OCI-LY1 (cell line): Measurements from ENCODE around the gene IL17RE.
"Not testable (repeated sequence)": the region's sequence is repeated elsewhere in the genome, so short reads cannot be mapped to it uniquely, and the experiment has no call there.

Source experiments
- H2AFZ ChIP-seq: fragments of 200-600 bp; sonication (generic), shearing (Covaris generic); 2 replicates; pipeline ENCODE4 v1.6.0; 2014; ENCODE audit warnings: antibody characterized with exemption, mild to moderate bottlenecking, low read length
- H3F3A ChIP-seq: fragments of 200-600 bp; sonication (generic), shearing (Covaris generic); 2 replicates; pipeline ENCODE4 v1.6.0; 2014; ENCODE audit warnings: mild to moderate bottlenecking, antibody characterized with exemption, low read length, moderate library complexity; ENCODE audit not compliant: insufficient read depth
- H3K27ac ChIP-seq: fragments of 200-600 bp; sonication (generic); 2 replicates; pipeline ENCODE4 v1.5.1; 2014; ENCODE audit warnings: low read length, mixed run types, mild to moderate bottlenecking, low read depth; ENCODE audit not compliant: poor library complexity, severe bottlenecking
- H3K27me3 ChIP-seq: fragments of 200-600 bp; sonication (generic); 2 replicates; pipeline ENCODE4 v1.6.0; 2014; ENCODE audit warnings: antibody characterized with exemption, mild to moderate bottlenecking, low read length, moderate library complexity; ENCODE audit not compliant: insufficient read depth
- H3K36me3 ChIP-seq: fragments of 200-600 bp; sonication (generic); 2 replicates; pipeline ENCODE4 v1.6.1; 2014; ENCODE audit warnings: mild to moderate bottlenecking, antibody characterized with exemption, low read length, moderate library complexity, mixed read lengths; ENCODE audit not compliant: insufficient read depth
- H3K4me1 ChIP-seq: fragments of 200-600 bp; sonication (generic); 2 replicates; pipeline ENCODE4 v1.5.1; 2014; ENCODE audit warnings: mild to moderate bottlenecking, low read length, moderate library complexity; ENCODE audit not compliant: insufficient read depth, severe bottlenecking
- H3K4me2 ChIP-seq: fragments of 200-600 bp; sonication (generic), shearing (Covaris generic); 2 replicates; pipeline ENCODE4 v1.6.1; 2014; ENCODE audit warnings: low read length
- H3K4me3 ChIP-seq: fragments of 200-600 bp; sonication (generic); 2 replicates; pipeline ENCODE4 v1.5.1; 2014; ENCODE audit warnings: low read length, low read depth, mild to moderate bottlenecking, mixed read lengths; ENCODE audit not compliant: poor library complexity, severe bottlenecking
- H3K79me2 ChIP-seq: fragments of 200-600 bp; shearing (Covaris generic); 2 replicates; pipeline ENCODE4 v1.6.1; 2016; ENCODE audit warnings: mixed run types, low read length, mixed read lengths; ENCODE audit not compliant: insufficient read depth
- H3K9ac ChIP-seq: fragments of 200-600 bp; sonication (generic), shearing (Covaris generic); 2 replicates; pipeline ENCODE4 v1.6.1; 2014; ENCODE audit warnings: mild to moderate bottlenecking, low read length, mixed read lengths
- H3K9me2 ChIP-seq: fragments of 200-600 bp; sonication (generic), shearing (Covaris generic); 2 replicates; pipeline ENCODE4 v1.6.1; 2014; ENCODE audit warnings: low read depth, mild to moderate bottlenecking, low read length, mixed read lengths
- H3K9me3 ChIP-seq: fragments of 200-600 bp; shearing (Covaris generic); 2 replicates; pipeline ENCODE4 v1.6.1; 2014; ENCODE audit warnings: low read length, mixed read lengths
- H4K20me1 ChIP-seq: fragments of 200-600 bp; sonication (generic), shearing (Covaris generic); 2 replicates; pipeline ENCODE4 v1.6.0; 2016; ENCODE audit warnings: mild to moderate bottlenecking, low read length; ENCODE audit not compliant: insufficient read depth
- CTCF ChIP-seq: fragments of 200-600 bp; sonication (generic), shearing (Covaris generic); IDR thresholded peaks from 2 replicates; pipeline ENCODE4 v1.5.1; 2017; ENCODE audit warnings: mild to moderate bottlenecking, antibody characterized with exemption, low read length, moderate library complexity, mixed read lengths
- EZH2 ChIP-seq: fragments of 200-600 bp; sonication (generic), shearing (Covaris generic); IDR thresholded peaks from 2 replicates; pipeline ENCODE4 v1.8.0; 2017; ENCODE audit warnings: borderline replicate concordance, mixed run types, mild to moderate bottlenecking, antibody characterized with exemption, low read length, moderate library complexity, mixed read lengths

The IL17RE gene

GRCh38 chr3:9893739-9894138 is 8.9 kb upstream of the IL17RE start:
- no peak overlapping the region for H3K9ac ChIP-seq
- no peaks in the 10 kb centered on the region for H4K20me1 ChIP-seq
- TF ChIP-seq EZH2 = no peak
- TF ChIP-seq CTCF = no peak
- no peak overlapping the region for H3K27ac ChIP-seq
- H3K27me3 ChIP-seq = no peaks in the 10 kb centered on the region
- no peak overlapping the region for H3K4me2 ChIP-seq
- peaks cover 30% of the 10 kb centered on the region for H3K36me3 ChIP-seq
- no peaks in the 10 kb centered on the region for H3K9me3 ChIP-seq
- H3K4me3 ChIP-seq = no peak overlapping the region
- H2AFZ ChIP-seq = no peak overlapping the region
- no peaks in the 10 kb centered on the region for H3K9me2 ChIP-seq
- H3F3A ChIP-seq = no peaks in the 10 kb centered on the region
- H3K4me1 ChIP-seq = peaks cover 13% of the 10 kb centered on the region
- H3K79me2 ChIP-seq = peaks cover 12% of the 10 kb centered on the region

GRCh38 chr3:9895715-9896114 is 6.9 kb upstream of the IL17RE start:
- not testable (repeated sequence) for H4K20me1 ChIP-seq, H3K4me2 ChIP-seq, H3K9me2 ChIP-seq, H2AFZ ChIP-seq, H3K9ac ChIP-seq, H3K9me3 ChIP-seq, H3K27ac ChIP-seq, H3K27me3 ChIP-seq, H3F3A ChIP-seq, H3K4me1 ChIP-seq, H3K4me3 ChIP-seq
- H3K79me2 ChIP-seq = peaks cover 11% of the 10 kb centered on the region
- H3K36me3 ChIP-seq = peaks cover 30% of the 10 kb centered on the region

- not testable (repeated sequence) for H4K20me1 ChIP-seq, H3K27ac ChIP-seq
Measured at GRCh38 chr3:9896755-9897407, 5.8 kb upstream of the IL17RE start.

GRCh38 chr3:9897408-9898372 is 5.0 kb upstream of the IL17RE start:
- no peaks in the 10 kb centered on the region for H3K9me2 ChIP-seq
- H3K79me2 ChIP-seq = no peaks in the 10 kb centered on the region
- peaks cover 25% of the 10 kb centered on the region for H3K36me3 ChIP-seq
- H3K9me3 ChIP-seq = no peaks in the 10 kb centered on the region
- TF ChIP-seq EZH2 (no peak), CTCF (no peak)
- H3K27ac ChIP-seq = no peak overlapping the region
- H3K4me3 ChIP-seq = no peak overlapping the region
- H3K4me2 ChIP-seq = no peak overlapping the region
- no peaks in the 10 kb centered on the region for H4K20me1 ChIP-seq
- no peaks in the 10 kb centered on the region for H3K27me3 ChIP-seq
- no peaks in the 10 kb centered on the region for H3F3A ChIP-seq
- H3K4me1 ChIP-seq = no peaks in the 10 kb centered on the region
- H2AFZ ChIP-seq = no peak overlapping the region
- no peak overlapping the region for H3K9ac ChIP-seq

More at GRCh38 chr3:9896755-9897407, 5.8 kb upstream of the IL17RE start:
- not testable (repeated sequence) for H3K4me1 ChIP-seq, H3K9me3 ChIP-seq, H2AFZ ChIP-seq, H3K9me2 ChIP-seq, H3K27me3 ChIP-seq, H3K4me3 ChIP-seq, H3K79me2 ChIP-seq, H3K4me2 ChIP-seq, H3F3A ChIP-seq, H3K9ac ChIP-seq
- peaks cover 30% of the 10 kb centered on the region for H3K36me3 ChIP-seq
